Gastrocnemius medialis (tissue), 4 donors: ENCODE measurements around the gene ASF1B. TPM values are rescaled to one million over a fixed set of nuclear protein-coding genes. Genes with fewer than 3 reads are reported as not detected.

ENCODE experiments used
- ATAC-seq, 2 donors: fragments of 150-250 bp; one replicate each; pipeline ENCODE4 v1.9.1; 2016
- DNase-seq, 2 donors: peaks; one replicate each; pipeline ENCODE4 v3.0.0-alpha.2; 2019
- H3K27ac ChIP-seq, 4 donors: fragments of 200-600 bp; sonication (generic); 1 replicate in 1 of 4; 2 replicates in 3 of 4; pipeline ENCODE4 v1.5.1; 2016 to 2018; ENCODE audit warnings: mild to moderate bottlenecking in 2 of 4, moderate library complexity in 1 of 4
- H3K27me3 ChIP-seq, 3 donors: fragments of 200-600 bp; sonication (generic) in 2 of 3; 1 replicate in 1 of 3; 2 replicates in 2 of 3; pipeline versions ENCODE4 v1.5.1 to v1.6.0; 2016 to 2019; ENCODE audit warnings: mild to moderate bottlenecking in 1 of 3, moderate library complexity in 1 of 3
- H3K36me3 ChIP-seq, 2 donors: fragments of 200-600 bp; sonication (generic) in 1 of 2; one replicate each; pipeline ENCODE4 v1.5.1; 2017 to 2018
- H3K4me1 ChIP-seq, 2 donors: fragments of 200-600 bp; sonication (generic) in 1 of 2; one replicate each; pipeline ENCODE4 v1.5.1; 2016 to 2017; ENCODE audit warnings: mild to moderate bottlenecking in 2 of 2
- H3K4me3 ChIP-seq, 4 donors: fragments of 200-600 bp; sonication (generic) in 3 of 4; 1 replicate in 1 of 4; 2 replicates in 3 of 4; pipeline ENCODE4 v1.5.1; 2016 to 2019; ENCODE audit warnings: mild to moderate bottlenecking in 2 of 4
- H3K9me3 ChIP-seq, 3 donors: fragments of 200-600 bp; sonication (generic) in 2 of 3; 1 replicate in 1 of 3; 2 replicates in 2 of 3; pipeline ENCODE4 v1.5.1; 2016 to 2019
- CTCF ChIP-seq, 5 experiments: fragments of 450-650 bp in 3 of 5; fragments of 200-600 bp in 2 of 5; sonication (generic) in 2 of 5; IDR thresholded peaks in 4 of 5; conservative IDR thresholded peaks in 1 of 5; 1 replicate in 4 of 5; 2 replicates in 1 of 5; pipeline ENCODE4 v1.5.1; 2016 to 2019; ENCODE audit warnings: antibody characterized with exemption in 5 of 5, mild to moderate bottlenecking in 3 of 5, moderate library complexity in 3 of 5
- POLR2A ChIP-seq, 2 donors: fragments of 450-650 bp; IDR thresholded peaks; one replicate each; pipeline ENCODE4 v1.6.1; 2017; ENCODE audit warnings: antibody characterized with exemption in 2 of 2, mild to moderate bottlenecking in 2 of 2, moderate library complexity in 2 of 2
- in situ Hi-C, 4 donors: fragments of 200-750 bp; cut with MboI; loops; one replicate each; pipeline versions ENCODE4 v1.15.0 to v1.8.0; 2017; ENCODE audit warnings: low sequenced_read_pairs in 4 of 4
- intact Hi-C: fragments of 100-400 bp; cut with DNase I; formaldehyde crosslinking; loops from one replicate; pipeline ENCODE4 v1.15.1; 2023; ENCODE audit warnings: low total_unique reads
- total RNA-seq, 4 donors: library from RNA; depleted of rRNA; stranded (reverse); fragments of >200 nt; gene quantifications; one replicate each; pipeline versions ENCODE4 v1.1.0 to v1.2.3, GENCODE V29; 2016

Gene ASF1B
- total RNA-seq, 4 donors from 2014 or later, result 1.2 to 4.1 (median 1.5) TPM; not detected in 1

GRCh38 chr19:14142262-14143190 lies 6.1 kb upstream of the ASF1B start:
- H3K9me3 ChIP-seq, result no peaks in the 10 kb centered on the region
- TF ChIP-seq POLR2A (IDR thresholded peaks at IDR 0.05) (no peak), CTCF (IDR thresholded peaks at IDR 0.05 in 4 of 5, conservative IDR thresholded peaks at IDR 0.05 in 1 of 5) (no peak)
- DNase-seq, result no peak
- in situ Hi-C loops (loop anchor here in 1 of 4 donors (5.0 kb wide), 1 partner anchor 70 kb away; the partner anchor contains the start of gene MISP3), intact Hi-C loops (no loop called here)
- H3K36me3 ChIP-seq, result no peaks in the 10 kb centered on the region
- H3K4me1 ChIP-seq, result peaks cover 20% of the 10 kb centered on the region in 2 donors
- H3K27ac ChIP-seq, result no peak overlapping the region
- no peak overlapping the region for H3K4me3 ChIP-seq
- ATAC-seq, result no peak
- H3K27me3 ChIP-seq, result no peaks in the 10 kb centered on the region

DNA sequence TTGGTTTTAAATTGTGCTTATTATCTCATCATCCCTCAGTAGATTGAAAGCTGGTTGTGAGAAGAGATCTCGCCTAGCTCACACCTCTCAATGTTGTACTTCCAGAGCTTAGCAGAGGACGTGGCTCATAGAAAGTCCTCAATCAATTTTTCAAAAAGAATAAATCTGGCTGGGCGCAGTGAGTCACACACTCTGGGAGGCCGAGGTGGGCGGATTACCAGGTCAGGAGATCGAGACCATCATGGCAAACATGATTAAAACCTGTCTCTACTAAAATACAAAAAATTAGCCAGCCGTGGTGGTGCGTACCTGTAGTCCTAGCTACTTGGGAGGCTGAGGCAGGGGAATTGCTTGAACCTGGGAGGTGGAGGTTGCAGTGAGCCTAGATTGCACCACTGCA lies 4.7 kb upstream of the ASF1B start:
- intact Hi-C loops, result no loop called here
- Histone ChIP-seq H3K4me1 (peaks cover 20 to 28% of the 10 kb centered on the region in 2 donors), H3K4me3 (no peak overlapping the region), H3K27ac (peak overlapping the region in 2 of 4 donors; percentile 97 to 98), H3K9me3 (no peaks in the 10 kb centered on the region), H3K36me3 (no peaks in the 10 kb centered on the region), H3K27me3 (no peaks in the 10 kb centered on the region)
- in situ Hi-C loops, result loop anchor here in 1 of 4 donors (5.0 kb wide), 1 partner anchor 69 kb away; the partner anchor contains the start of gene MISP3
- ATAC-seq (no peak), DNase-seq (no peak)
- TF ChIP-seq POLR2A (IDR thresholded peaks at IDR 0.05) (no peak), CTCF (IDR thresholded peaks at IDR 0.05 in 4 of 5, conservative IDR thresholded peaks at IDR 0.05 in 1 of 5) (no peak)

DNA sequence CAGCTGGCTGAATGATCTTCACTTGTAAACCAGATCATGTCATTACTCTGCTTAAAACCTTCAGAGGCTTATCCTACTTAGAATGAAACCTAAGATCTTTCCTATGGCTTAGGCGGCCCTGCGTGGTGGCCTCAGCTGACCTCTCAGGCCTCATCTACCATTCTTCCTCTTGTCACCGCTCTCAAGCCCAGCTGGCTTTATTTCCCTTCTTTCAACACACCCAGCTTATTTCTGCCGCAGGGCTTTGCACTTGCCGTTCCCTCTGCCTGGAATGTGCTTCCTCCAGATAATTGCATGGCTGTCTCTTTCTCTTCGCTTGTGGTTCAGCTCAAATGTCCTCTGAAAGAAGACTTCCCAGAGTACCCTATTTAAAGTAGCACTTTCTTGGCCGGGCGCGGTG lies 3.6 kb upstream of the ASF1B start:
- peak overlapping the region; percentile 91 to 99 (median 98) for H3K27ac ChIP-seq
- peak; percentile 55 to 91 for DNase-seq
- in situ Hi-C loops, result loop anchor here in 1 of 4 donors (5.0 kb wide), 1 partner anchor 68 kb away; the partner anchor contains the start of gene MISP3

More for the DNA sequence above, 3.6 kb upstream of the ASF1B start:
- Histone ChIP-seq H3K36me3 (no peaks in the 10 kb centered on the region), H3K4me1 (peaks cover 24 to 32% of the 10 kb centered on the region in 2 donors), H3K4me3 (no peak overlapping the region), H3K27me3 (no peaks in the 10 kb centered on the region), H3K9me3 (no peaks in the 10 kb centered on the region)
- peak; percentile 31 to 66 for ATAC-seq
- TF ChIP-seq CTCF (IDR thresholded peaks at IDR 0.05 in 4 of 5, conservative IDR thresholded peaks at IDR 0.05 in 1 of 5), result no peak
- TF ChIP-seq POLR2A (IDR thresholded peaks at IDR 0.05), result no peak
- intact Hi-C loops, result loop anchor here (5.0 kb wide), 3 partner anchors 133 to 267 kb away; partner anchors contain the start of gene RFX1
